AG04450 (cell line): ENCODE measurements around the gene KIFAP3. TPM values are rescaled to one million over a fixed set of nuclear protein-coding genes. Genes with fewer than 3 reads are reported as not detected.
"Not testable (repeated sequence)": the region's sequence is repeated elsewhere in the genome, so short reads cannot be mapped to it uniquely, and the experiment has no call there.

ENCODE experiments used
- CTCF ChIA-PET: fragments of 300-600, 350-600 bp; formaldehyde crosslinking; extraction: SDS; loops from one replicate; lab custom pipeline; 2022; ENCODE audit warnings: antibody characterized with exemption, inconsistent platforms; lab: Charles Lee
- POLR2A ChIA-PET: fragments of 350-600 bp; formaldehyde crosslinking; extraction: SDS; loops from one replicate; lab custom pipeline; 2021; ENCODE audit warnings: antibody characterized with exemption, inconsistent platforms; lab: Yijun Ruan, JAX
- DNase-seq: peaks from one replicate; pipeline ENCODE4 v3.0.0-alpha.2; 2011; ENCODE audit warnings: low read depth, low spot score
- H3K27ac ChIP-seq: one replicate; pipeline ENCODE4 v1.5.1; 2012; ENCODE audit warnings: low read depth, low read length, control low read depth
- H3K27me3 ChIP-seq: one replicate; pipeline ENCODE4 v1.6.0; 2012; ENCODE audit warnings: low read length; ENCODE audit not compliant: control insufficient read depth, insufficient read depth
- H3K4me3 ChIP-seq: 2 replicates; pipeline ENCODE4 v1.5.1; 2011; ENCODE audit warnings: mild to moderate bottlenecking, low read depth, low read length, control low read depth
- H3K9me3 ChIP-seq: 2 replicates; pipeline ENCODE4 v1.5.1; 2012; ENCODE audit warnings: low read length; ENCODE audit not compliant: control insufficient read depth, insufficient read depth
- polyA plus RNA-seq: library from polyadenylated mRNA; depleted of rRNA; stranded (reverse); fragments of >200 nt; gene quantifications from 2 replicates; pipeline ENCODE4 v1.2.3, GENCODE V29; 2011
- TF ChIP-seq, protein P1 (sequence below): IDR thresholded peaks from 2 replicates; pipeline ENCODE4 v1.5.1; 2011; ENCODE audit warnings: low read depth, low read length, control low read depth, inconsistent platforms

Gene KIFAP3
- polyA plus RNA-seq, 1 experiment, result 18.2 TPM

DNA sequence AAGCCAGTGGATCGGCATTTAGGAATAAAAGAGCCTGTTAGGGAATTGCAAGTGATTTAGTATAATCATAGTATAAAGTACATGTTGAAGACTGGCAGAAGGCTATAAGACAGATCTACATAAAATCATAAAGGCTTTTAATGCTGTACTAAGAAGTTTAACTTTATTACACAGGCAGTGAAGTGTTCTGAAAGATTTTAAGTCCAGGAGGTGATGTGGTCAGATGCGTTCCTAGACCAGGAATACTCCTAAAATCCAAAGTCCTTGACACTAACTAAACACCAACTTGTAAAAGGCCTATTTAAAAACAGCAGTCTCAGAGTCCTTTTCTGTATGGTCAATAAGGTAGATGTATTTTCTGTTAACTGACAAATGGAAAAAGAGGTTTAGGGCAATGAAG, 57.0 kb downstream of the KIFAP3 start:
- TF ChIP-seq, protein P1, sequence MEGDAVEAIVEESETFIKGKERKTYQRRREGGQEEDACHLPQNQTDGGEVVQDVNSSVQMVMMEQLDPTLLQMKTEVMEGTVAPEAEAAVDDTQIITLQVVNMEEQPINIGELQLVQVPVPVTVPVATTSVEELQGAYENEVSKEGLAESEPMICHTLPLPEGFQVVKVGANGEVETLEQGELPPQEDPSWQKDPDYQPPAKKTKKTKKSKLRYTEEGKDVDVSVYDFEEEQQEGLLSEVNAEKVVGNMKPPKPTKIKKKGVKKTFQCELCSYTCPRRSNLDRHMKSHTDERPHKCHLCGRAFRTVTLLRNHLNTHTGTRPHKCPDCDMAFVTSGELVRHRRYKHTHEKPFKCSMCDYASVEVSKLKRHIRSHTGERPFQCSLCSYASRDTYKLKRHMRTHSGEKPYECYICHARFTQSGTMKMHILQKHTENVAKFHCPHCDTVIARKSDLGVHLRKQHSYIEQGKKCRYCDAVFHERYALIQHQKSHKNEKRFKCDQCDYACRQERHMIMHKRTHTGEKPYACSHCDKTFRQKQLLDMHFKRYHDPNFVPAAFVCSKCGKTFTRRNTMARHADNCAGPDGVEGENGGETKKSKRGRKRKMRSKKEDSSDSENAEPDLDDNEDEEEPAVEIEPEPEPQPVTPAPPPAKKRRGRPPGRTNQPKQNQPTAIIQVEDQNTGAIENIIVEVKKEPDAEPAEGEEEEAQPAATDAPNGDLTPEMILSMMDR, result no peak
- no peak for DNase-seq
- ChIA-PET CTCF (no interaction called here), POLR2A (no interaction called here)
- Histone ChIP-seq H3K4me3 (no peak overlapping the region), H3K27me3 (no peaks in the 10 kb centered on the region), H3K27ac (no peak overlapping the region), H3K9me3 (no peaks in the 10 kb centered on the region)

DNA sequence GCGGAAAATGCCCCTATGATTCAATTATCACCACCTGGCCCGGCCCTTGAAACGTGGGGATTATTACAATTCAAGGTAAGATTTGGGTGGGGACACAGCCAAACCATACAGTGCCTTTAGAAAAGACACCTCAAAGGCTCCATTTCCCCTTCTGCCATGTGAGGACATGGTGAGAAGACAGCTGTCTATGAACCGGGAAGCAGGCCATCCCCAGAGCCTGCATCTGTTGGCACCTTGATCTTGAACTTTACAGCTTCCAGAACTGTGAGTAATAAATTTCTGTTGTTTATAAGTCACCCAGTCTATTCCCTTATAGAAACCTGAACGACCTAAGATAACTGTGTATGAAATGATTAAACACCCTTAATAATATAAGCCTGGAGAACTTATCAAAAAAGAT, 61.6 kb downstream of the KIFAP3 start:
- ChIA-PET CTCF (no interaction called here), POLR2A (no interaction called here)
- H3K27me3 ChIP-seq, result no peaks in the 10 kb centered on the region
- H3K27ac ChIP-seq, result no peak overlapping the region
- TF ChIP-seq, protein P1, result no peak
- no peaks in the 10 kb centered on the region for H3K9me3 ChIP-seq
- no peak overlapping the region for H3K4me3 ChIP-seq
- DNase-seq, result no peak

DNA sequence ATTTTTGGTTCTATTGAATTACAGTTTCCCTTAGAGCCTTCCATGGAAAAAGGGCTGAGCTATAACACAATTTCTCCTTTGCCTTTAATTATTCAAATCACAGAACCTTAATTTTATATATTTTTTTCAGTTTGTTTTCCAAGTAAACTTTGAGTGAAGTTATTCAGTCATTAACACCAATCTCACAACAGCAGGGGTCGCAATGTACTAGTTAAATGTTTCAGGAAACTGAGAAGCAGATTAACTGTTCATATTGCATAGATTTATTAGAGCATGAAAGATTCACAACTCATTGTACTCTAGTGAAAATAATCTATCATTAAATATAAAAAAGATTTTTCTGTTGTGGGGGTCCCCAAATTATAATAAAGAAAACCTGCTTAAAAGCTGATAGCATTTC, 64.1 kb downstream of the KIFAP3 start:
- H3K27ac ChIP-seq, result no peak overlapping the region
- H3K27me3 ChIP-seq, result no peaks in the 10 kb centered on the region
- DNase-seq, result no peak
- ChIA-PET POLR2A (no interaction called here), CTCF (interaction anchor here (0.9 to 1.4 kb wide), 7 partner anchors 8 to 917 kb away, joined by 3 to 5 read pairs (median 4); no protein-coding TSS in a partner anchor)
- TF ChIP-seq, protein P1, result peak; percentile 53
- no peaks in the 10 kb centered on the region for H3K9me3 ChIP-seq
- no peak overlapping the region for H3K4me3 ChIP-seq

DNA sequence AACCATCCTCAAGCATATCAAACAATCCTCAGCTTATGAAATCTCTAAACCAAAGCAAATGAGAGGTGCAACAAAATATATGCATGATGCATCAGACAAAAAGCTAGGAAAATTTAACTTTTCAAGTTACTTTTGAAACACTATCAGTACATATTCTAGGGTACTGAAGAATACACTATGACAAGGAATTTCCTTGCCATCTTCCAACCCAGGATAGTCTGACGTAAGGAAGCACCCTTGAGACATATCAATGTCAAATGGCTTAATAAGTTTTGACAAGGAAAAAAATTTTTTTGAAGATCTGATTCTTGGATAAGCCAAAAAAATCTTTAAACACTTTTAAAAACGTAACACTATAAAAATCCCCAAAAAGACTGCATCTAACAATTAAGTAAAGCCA, 64.9 kb downstream of the KIFAP3 start:
- ChIA-PET POLR2A (no interaction called here), CTCF (interaction anchor here (0.6 to 1.4 kb wide), 2 partner anchors 473 to 918 kb away, joined by 3 to 5 read pairs; no protein-coding TSS in a partner anchor)
- Histone ChIP-seq H3K4me3 (no peak overlapping the region), H3K27ac (no peak overlapping the region), H3K27me3 (no peaks in the 10 kb centered on the region), H3K9me3 (no peaks in the 10 kb centered on the region)
- no peak for DNase-seq
- TF ChIP-seq, protein P1, result no peak

DNA sequence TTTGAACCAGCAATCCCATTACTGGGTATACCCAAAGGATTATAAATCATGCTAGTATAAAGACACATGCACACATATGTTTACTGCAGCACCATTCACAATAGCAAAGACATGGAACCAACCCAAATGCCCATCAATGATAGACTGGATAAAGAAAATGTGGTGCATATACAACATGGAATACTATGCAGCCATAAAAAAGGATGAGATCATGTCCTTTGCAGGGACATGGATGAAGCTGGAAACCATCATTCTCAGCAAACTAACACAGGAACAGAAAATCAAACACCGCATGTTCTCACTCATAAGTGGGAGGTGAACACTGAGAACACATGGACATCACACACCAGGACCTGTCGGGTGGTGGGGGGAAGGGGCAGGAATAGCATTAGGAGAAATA, 65.8 kb downstream of the KIFAP3 start:
- DNase-seq, H3K9me3 ChIP-seq, POLR2A ChIA-PET, H3K27me3 ChIP-seq, H3K4me3 ChIP-seq, H3K27ac ChIP-seq: not testable (repeated sequence)
- CTCF ChIA-PET, result interaction anchor here (0.7 kb wide), 1 partner anchor 921 kb away, joined by 3 read pairs; no protein-coding TSS in a partner anchor

DNA sequence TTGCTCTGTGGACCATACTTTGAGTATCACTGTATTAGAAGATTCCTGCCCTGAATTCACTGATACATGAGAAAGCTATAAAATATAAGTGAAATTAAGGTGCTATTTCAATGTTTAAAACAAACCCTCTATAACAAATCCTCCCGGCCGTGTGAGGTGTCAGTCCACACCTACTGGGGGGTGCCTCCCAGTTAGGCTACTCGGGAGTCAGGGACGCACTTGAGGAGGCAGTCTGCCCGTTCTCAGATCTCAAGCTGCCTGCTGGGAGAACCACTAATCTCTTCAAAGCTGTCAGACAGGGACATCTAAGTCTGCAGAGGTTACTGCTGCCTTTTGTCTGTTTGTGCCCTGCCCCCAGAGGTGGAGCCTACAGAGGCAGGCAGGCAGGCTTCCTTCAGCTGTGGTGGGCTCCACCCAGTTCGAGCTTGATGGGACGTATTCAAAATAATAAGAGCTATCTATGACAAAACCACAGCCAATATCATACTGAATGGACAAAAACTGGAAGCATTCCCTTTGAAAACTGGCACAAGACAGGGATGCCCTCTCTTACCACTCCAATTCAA, 71.1 kb downstream of the KIFAP3 start:
- H3K4me3 ChIP-seq, H3K9me3 ChIP-seq, CTCF ChIA-PET, H3K27me3 ChIP-seq, H3K27ac ChIP-seq, DNase-seq: not testable (repeated sequence)
- POLR2A ChIA-PET, result interaction anchor here (0.6 kb wide), 1 partner anchor 75 kb away, joined by 9 read pairs; no protein-coding TSS in a partner anchor
